ENCODE measurements around the gene TNS3. TPM values are rescaled to one million over a fixed set of nuclear protein-coding genes. Genes with fewer than 3 reads are reported as not detected.

Gene TNS3
- total and polyA plus RNA-seq, 10 of the 15 experiments (the other 5 are each of a cell fraction or from before 2014, with no cell fraction given): 0.27 to 2.7 (median 0.79) TPM

GRCh38 chr7:47375121-47375938 lies 206.6 kb downstream of the TNS3 start:
- in situ Hi-C loops (cut with MboI): no loop called here
- BruUV-seq (replicated peaks): no TSS peak
- 45% methylated on average over 10 of the region's 11 CpGs for WGBS (ENCODE audit: insufficient coverage, insufficient replicate concordance, low lambda C conversion rate, missing lambda C conversion rate)
- H4K20me1 ChIP-seq (ENCODE audit: control insufficient read depth, insufficient read depth): no peaks in the 10 kb centered on the region
- H3K27me3 ChIP-seq (replicated peaks in 1 of 2; ENCODE audit: control insufficient read depth in 2 of 2, insufficient read depth in 2 of 2, low read length in 1 of 2): no peaks in the 10 kb centered on the region
- no peaks in the 10 kb centered on the region for H3K9me3 ChIP-seq (replicated peaks; ENCODE audit: control insufficient read depth, insufficient read depth, low read length)
- POLR2A ChIA-PET: no interaction called here
- H3K4me1 ChIP-seq (ENCODE audit: control insufficient read depth, insufficient read depth, low read length): no peaks in the 10 kb centered on the region
- H3K36me3 ChIP-seq (ENCODE audit: control insufficient read depth in 2 of 2, insufficient read depth in 2 of 2, low read length in 1 of 2): no peaks in the 10 kb centered on the region
- H3K27ac ChIP-seq (ENCODE audit: control insufficient read depth, insufficient read depth): no peak overlapping the region
- RAD21 ChIA-PET (ENCODE audit: unreplicated experiment): no interaction called here
- no peak overlapping the region for H3K4me2 ChIP-seq (ENCODE audit: control insufficient read depth, insufficient read depth)
- no peak overlapping the region for H3K4me3 ChIP-seq
- no peak for DNase-seq (ENCODE audit: low read depth, low spot score)
- no peak overlapping the region for H3K9ac ChIP-seq (ENCODE audit: control insufficient read depth, insufficient read depth, low read length)
- intact Hi-C loops (cut with micrococcal nuclease; ENCODE audit: unreplicated experiment): no loop called here
- ATAC-seq: no peak
- SMC1A ChIA-PET (ENCODE audit: uncharacterized antibody, unreplicated experiment): no interaction called here
- FAIRE-seq: no peak
- H3K79me2 ChIP-seq (ENCODE audit: control insufficient read depth, insufficient read depth, low read length): no peaks in the 10 kb centered on the region
- CTCF ChIA-PET: no interaction called here
- H2AFZ ChIP-seq (ENCODE audit: control insufficient read depth, low read depth, low read length): no peak overlapping the region
- TF ChIP-seq ZNF622 (IDR thresholded peaks at IDR 0.05) (no peak), SUZ12 (IDR thresholded peaks at IDR 0.05; ENCODE audit: unreplicated experiment) (no peak), MYC (IDR thresholded peaks at IDR 0.05; ENCODE audit: insufficient read depth, insufficient read length, insufficient replicate concordance, low read length, severe bottlenecking) (no peak), SMARCA5 (IDR thresholded peaks at IDR 0.05) (no peak), TARDBP (IDR thresholded peaks at IDR 0.05; ENCODE audit: borderline replicate concordance) (no peak), REST (IDR thresholded peaks at IDR 0.05; ENCODE audit: low read depth, low read length) (no peak), SMAD5 (IDR thresholded peaks at IDR 0.05; ENCODE audit: low read depth) (no peak), TCF7 (IDR thresholded peaks at IDR 0.05; ENCODE audit: borderline replicate concordance) (no peak), TCF12 (IDR thresholded peaks at IDR 0.05; ENCODE audit: low read depth, low read length) (no peak), NRF1 (conservative IDR thresholded peaks at IDR 0.05; ENCODE audit: low read depth, low read length) (no peak), NBN (IDR thresholded peaks at IDR 0.05) (no peak), CEBPB (IDR thresholded peaks at IDR 0.05; ENCODE audit: borderline replicate concordance in 1 of 2, low read depth in 2 of 2, low read length in 2 of 2) (no peak), MTA3 (IDR thresholded peaks at IDR 0.05; ENCODE audit: borderline replicate concordance, low read length) (no peak), ZNF384 (IDR thresholded peaks at IDR 0.05; ENCODE audit: borderline replicate concordance, low read depth, low read length) (no peak), POU2F2 (IDR thresholded peaks at IDR 0.05; ENCODE audit: borderline replicate concordance, low read depth, low read length) (no peak)
- TF ChIP-seq, protein P1, sequence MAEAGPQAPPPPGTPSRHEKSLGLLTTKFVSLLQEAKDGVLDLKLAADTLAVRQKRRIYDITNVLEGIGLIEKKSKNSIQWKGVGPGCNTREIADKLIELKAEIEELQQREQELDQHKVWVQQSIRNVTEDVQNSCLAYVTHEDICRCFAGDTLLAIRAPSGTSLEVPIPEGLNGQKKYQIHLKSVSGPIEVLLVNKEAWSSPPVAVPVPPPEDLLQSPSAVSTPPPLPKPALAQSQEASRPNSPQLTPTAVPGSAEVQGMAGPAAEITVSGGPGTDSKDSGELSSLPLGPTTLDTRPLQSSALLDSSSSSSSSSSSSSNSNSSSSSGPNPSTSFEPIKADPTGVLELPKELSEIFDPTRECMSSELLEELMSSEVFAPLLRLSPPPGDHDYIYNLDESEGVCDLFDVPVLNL (IDR thresholded peaks at IDR 0.05; ENCODE audit: low read depth, low read length): no peak
- TF ChIP-seq, protein P2, sequence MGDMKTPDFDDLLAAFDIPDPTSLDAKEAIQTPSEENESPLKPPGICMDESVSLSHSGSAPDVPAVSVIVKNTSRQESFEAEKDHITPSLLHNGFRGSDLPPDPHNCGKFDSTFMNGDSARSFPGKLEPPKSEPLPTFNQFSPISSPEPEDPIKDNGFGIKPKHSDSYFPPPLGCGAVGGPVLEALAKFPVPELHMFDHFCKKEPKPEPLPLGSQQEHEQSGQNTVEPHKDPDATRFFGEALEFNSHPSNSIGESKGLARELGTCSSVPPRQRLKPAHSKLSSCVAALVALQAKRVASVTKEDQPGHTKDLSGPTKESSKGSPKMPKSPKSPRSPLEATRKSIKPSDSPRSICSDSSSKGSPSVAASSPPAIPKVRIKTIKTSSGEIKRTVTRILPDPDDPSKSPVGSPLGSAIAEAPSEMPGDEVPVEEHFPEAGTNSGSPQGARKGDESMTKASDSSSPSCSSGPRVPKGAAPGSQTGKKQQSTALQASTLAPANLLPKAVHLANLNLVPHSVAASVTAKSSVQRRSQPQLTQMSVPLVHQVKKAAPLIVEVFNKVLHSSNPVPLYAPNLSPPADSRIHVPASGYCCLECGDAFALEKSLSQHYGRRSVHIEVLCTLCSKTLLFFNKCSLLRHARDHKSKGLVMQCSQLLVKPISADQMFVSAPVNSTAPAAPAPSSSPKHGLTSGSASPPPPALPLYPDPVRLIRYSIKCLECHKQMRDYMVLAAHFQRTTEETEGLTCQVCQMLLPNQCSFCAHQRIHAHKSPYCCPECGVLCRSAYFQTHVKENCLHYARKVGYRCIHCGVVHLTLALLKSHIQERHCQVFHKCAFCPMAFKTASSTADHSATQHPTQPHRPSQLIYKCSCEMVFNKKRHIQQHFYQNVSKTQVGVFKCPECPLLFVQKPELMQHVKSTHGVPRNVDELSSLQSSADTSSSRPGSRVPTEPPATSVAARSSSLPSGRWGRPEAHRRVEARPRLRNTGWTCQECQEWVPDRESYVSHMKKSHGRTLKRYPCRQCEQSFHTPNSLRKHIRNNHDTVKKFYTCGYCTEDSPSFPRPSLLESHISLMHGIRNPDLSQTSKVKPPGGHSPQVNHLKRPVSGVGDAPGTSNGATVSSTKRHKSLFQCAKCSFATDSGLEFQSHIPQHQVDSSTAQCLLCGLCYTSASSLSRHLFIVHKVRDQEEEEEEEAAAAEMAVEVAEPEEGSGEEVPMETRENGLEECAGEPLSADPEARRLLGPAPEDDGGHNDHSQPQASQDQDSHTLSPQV (IDR thresholded peaks at IDR 0.05): no peak

Data from GM12878 (cell line).